Measurements from ENCODE around the gene HAVCR2. TPM values are rescaled to one million over a fixed set of nuclear protein-coding genes. Genes with fewer than 3 reads are reported as not detected.

Gene HAVCR2
- total RNA-seq, 1 experiment from 2014 or later: not detected

DNA sequence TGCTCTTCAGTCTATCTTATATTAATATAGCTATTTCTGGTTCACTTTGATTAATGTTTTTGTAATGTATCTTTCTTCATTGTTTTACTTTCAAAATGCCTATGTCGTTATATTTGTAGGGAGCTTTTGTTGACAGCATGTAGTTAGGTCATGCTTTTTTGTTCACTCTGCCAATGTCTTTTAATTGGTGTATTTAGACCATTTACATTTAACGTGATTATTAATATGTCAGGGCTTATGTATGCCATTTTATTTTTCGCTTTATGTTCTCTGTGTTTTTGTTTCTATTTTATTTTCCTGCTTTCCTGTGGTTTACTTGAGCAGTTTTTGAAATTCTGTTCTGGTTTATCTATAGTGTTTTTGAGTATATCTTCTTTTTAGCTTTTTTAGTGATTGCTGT is 46.5 kb upstream of the HAVCR2 start:
- no peak for DNase-seq (ENCODE audit: low read depth, low spot score)
- intact Hi-C loops (cut with micrococcal nuclease; ENCODE audit: unreplicated experiment): no loop called here
- no peak overlapping the region for H3K27ac ChIP-seq (ENCODE audit: low read length)
- ChIA-PET POLR2A (no interaction called here), CTCF (no interaction called here)
- H3K4me1 ChIP-seq (ENCODE audit: control insufficient read depth, insufficient read depth, low read length): no peaks in the 10 kb centered on the region
- ATAC-seq: no peak
- in situ Hi-C loops (cut with HindIII; ENCODE audit: low pct_unique_long_range_greater_than_20kb, low sequenced_read_pairs): no loop called here
- no TSS peak for BruUV-seq (replicated peaks)
- H3K27me3 ChIP-seq (ENCODE audit: control insufficient read depth, insufficient read depth, low read length): no peaks in the 10 kb centered on the region; the same call in none of the 2 replicates
- H3K9me3 ChIP-seq (ENCODE audit: control insufficient read depth, insufficient read depth, low read depth, low read length): no peaks in the 10 kb centered on the region
- no peaks in the 10 kb centered on the region for H3K36me3 ChIP-seq (ENCODE audit: control insufficient read depth, insufficient read depth, low read length)
- H3K4me3 ChIP-seq (ENCODE audit: low read depth in 2 of 2, low read length in 2 of 2): no peak overlapping the region
- TF ChIP-seq POLR2AphosphoS5 (IDR thresholded peaks at IDR 0.05; ENCODE audit: low read depth, low read length) (no peak), TCF7L2 (IDR thresholded peaks at IDR 0.05; ENCODE audit: low read depth, low read length) (no peak), SIN3A (IDR thresholded peaks at IDR 0.05; ENCODE audit: borderline replicate concordance, insufficient read depth, low read depth, low read length) (no peak)
- TF ChIP-seq, protein P1, sequence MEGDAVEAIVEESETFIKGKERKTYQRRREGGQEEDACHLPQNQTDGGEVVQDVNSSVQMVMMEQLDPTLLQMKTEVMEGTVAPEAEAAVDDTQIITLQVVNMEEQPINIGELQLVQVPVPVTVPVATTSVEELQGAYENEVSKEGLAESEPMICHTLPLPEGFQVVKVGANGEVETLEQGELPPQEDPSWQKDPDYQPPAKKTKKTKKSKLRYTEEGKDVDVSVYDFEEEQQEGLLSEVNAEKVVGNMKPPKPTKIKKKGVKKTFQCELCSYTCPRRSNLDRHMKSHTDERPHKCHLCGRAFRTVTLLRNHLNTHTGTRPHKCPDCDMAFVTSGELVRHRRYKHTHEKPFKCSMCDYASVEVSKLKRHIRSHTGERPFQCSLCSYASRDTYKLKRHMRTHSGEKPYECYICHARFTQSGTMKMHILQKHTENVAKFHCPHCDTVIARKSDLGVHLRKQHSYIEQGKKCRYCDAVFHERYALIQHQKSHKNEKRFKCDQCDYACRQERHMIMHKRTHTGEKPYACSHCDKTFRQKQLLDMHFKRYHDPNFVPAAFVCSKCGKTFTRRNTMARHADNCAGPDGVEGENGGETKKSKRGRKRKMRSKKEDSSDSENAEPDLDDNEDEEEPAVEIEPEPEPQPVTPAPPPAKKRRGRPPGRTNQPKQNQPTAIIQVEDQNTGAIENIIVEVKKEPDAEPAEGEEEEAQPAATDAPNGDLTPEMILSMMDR (IDR thresholded peaks at IDR 0.05): no peak
- TF ChIP-seq, protein P2, sequence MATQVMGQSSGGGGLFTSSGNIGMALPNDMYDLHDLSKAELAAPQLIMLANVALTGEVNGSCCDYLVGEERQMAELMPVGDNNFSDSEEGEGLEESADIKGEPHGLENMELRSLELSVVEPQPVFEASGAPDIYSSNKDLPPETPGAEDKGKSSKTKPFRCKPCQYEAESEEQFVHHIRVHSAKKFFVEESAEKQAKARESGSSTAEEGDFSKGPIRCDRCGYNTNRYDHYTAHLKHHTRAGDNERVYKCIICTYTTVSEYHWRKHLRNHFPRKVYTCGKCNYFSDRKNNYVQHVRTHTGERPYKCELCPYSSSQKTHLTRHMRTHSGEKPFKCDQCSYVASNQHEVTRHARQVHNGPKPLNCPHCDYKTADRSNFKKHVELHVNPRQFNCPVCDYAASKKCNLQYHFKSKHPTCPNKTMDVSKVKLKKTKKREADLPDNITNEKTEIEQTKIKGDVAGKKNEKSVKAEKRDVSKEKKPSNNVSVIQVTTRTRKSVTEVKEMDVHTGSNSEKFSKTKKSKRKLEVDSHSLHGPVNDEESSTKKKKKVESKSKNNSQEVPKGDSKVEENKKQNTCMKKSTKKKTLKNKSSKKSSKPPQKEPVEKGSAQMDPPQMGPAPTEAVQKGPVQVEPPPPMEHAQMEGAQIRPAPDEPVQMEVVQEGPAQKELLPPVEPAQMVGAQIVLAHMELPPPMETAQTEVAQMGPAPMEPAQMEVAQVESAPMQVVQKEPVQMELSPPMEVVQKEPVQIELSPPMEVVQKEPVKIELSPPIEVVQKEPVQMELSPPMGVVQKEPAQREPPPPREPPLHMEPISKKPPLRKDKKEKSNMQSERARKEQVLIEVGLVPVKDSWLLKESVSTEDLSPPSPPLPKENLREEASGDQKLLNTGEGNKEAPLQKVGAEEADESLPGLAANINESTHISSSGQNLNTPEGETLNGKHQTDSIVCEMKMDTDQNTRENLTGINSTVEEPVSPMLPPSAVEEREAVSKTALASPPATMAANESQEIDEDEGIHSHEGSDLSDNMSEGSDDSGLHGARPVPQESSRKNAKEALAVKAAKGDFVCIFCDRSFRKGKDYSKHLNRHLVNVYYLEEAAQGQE (IDR thresholded peaks at IDR 0.05; ENCODE audit: insufficient read depth in 1 of 2, low read depth in 2 of 2, low read length in 1 of 2): no peak

DNA sequence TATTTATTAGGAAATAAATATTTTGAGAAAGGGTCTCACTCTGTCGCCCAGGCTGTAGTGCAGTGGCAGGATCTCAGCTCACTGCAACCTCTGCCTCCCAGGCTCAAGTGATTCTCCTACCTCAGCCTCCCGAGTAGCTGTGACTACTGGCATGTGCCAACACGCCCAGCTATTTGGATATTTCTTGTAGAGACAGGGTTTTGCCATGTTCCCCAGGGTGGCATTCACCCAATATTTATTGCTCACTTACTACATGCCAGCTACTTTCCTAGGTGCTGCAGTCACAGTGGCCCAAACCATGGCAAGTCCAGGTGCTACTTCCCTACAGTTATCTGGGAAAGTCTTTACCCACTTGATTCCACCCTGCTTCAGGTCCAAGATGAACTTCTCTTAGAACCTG is 42.2 kb upstream of the HAVCR2 start:
- Histone ChIP-seq H3K27me3 (ENCODE audit: control insufficient read depth, insufficient read depth, low read length) (no peaks in the 10 kb centered on the region; the same call in none of the 2 replicates), H3K4me3 (ENCODE audit: low read depth in 2 of 2, low read length in 2 of 2) (no peak overlapping the region), H3K9me3 (ENCODE audit: control insufficient read depth, insufficient read depth, low read depth, low read length) (no peaks in the 10 kb centered on the region), H3K4me1 (ENCODE audit: control insufficient read depth, insufficient read depth, low read length) (no peaks in the 10 kb centered on the region), H3K27ac (ENCODE audit: low read length) (no peak overlapping the region), H3K36me3 (ENCODE audit: control insufficient read depth, insufficient read depth, low read length) (no peaks in the 10 kb centered on the region)
- ChIA-PET CTCF (no interaction called here), POLR2A (interaction anchor here (0.6 kb wide), 1 partner anchor 9 kb away, joined by 3 read pairs; no protein-coding TSS in a partner anchor)
- no TSS peak for BruUV-seq (replicated peaks)
- ATAC-seq (no peak), DNase-seq (ENCODE audit: low read depth, low spot score) (no peak)
- in situ Hi-C loops (cut with HindIII; ENCODE audit: low pct_unique_long_range_greater_than_20kb, low sequenced_read_pairs): no loop called here
- intact Hi-C loops (cut with micrococcal nuclease; ENCODE audit: unreplicated experiment): no loop called here
- TF ChIP-seq SIN3A (IDR thresholded peaks at IDR 0.05; ENCODE audit: borderline replicate concordance, insufficient read depth, low read depth, low read length) (no peak), POLR2AphosphoS5 (IDR thresholded peaks at IDR 0.05; ENCODE audit: low read depth, low read length) (no peak), TCF7L2 (IDR thresholded peaks at IDR 0.05; ENCODE audit: low read depth, low read length) (no peak)
- TF ChIP-seq, protein P1 (IDR thresholded peaks at IDR 0.05): no peak
- TF ChIP-seq, protein P2 (IDR thresholded peaks at IDR 0.05; ENCODE audit: insufficient read depth in 1 of 2, low read depth in 2 of 2, low read length in 1 of 2): no peak

All from Panc1 (cell line).